Neural cell (in vitro differentiated cells): ENCODE data around the gene AFF3.

Experiments
- EP300 ChIP-seq: fragments of 450-650 bp; conservative IDR thresholded peaks from 2 replicates; pipeline ENCODE4 v1.6.1; 2014; ENCODE audit warnings: antibody characterized with exemption, mild to moderate bottlenecking, moderate library complexity; ENCODE audit not compliant: poor library complexity, severe bottlenecking
- EZH2 ChIP-seq: fragments of 200-600, 300-800 bp; shearing (Covaris generic), sonication (generic); IDR thresholded peaks from 2 replicates; pipeline ENCODE4 v1.6.1; 2014; ENCODE audit warnings: antibody characterized with exemption, low read length, borderline replicate concordance, mild to moderate bottlenecking; ENCODE audit not compliant: insufficient read depth, poor library complexity, severe bottlenecking
- MXI1 ChIP-seq: fragments of 450-650 bp; conservative IDR thresholded peaks from 2 replicates; pipeline ENCODE4 v1.6.1; 2014; ENCODE audit warnings: antibody characterized with exemption, mild to moderate bottlenecking; ENCODE audit not compliant: poor library complexity, severe bottlenecking
- RAD21 ChIP-seq: fragments of 450-650 bp; conservative IDR thresholded peaks from 2 replicates; pipeline ENCODE4 v1.6.1; 2014; ENCODE audit warnings: antibody characterized with exemption, mild to moderate bottlenecking, moderate library complexity
- REST ChIP-seq: IDR thresholded peaks from 2 replicates; pipeline ENCODE4 v1.6.1; 2012; ENCODE audit warnings: borderline replicate concordance
- SMC3 ChIP-seq: fragments of 450-650 bp; conservative IDR thresholded peaks from 2 replicates; pipeline ENCODE4 v1.6.1; 2014; ENCODE audit warnings: antibody characterized with exemption, mild to moderate bottlenecking, moderate library complexity; ENCODE audit not compliant: poor library complexity
- TF ChIP-seq, protein P1 (sequence below): fragments of 450-650 bp; IDR thresholded peaks from 2 replicates; pipeline ENCODE4 v1.5.1; 2014; ENCODE audit warnings: antibody characterized with exemption, mild to moderate bottlenecking, moderate library complexity; ENCODE audit not compliant: poor library complexity, severe bottlenecking

DNA sequence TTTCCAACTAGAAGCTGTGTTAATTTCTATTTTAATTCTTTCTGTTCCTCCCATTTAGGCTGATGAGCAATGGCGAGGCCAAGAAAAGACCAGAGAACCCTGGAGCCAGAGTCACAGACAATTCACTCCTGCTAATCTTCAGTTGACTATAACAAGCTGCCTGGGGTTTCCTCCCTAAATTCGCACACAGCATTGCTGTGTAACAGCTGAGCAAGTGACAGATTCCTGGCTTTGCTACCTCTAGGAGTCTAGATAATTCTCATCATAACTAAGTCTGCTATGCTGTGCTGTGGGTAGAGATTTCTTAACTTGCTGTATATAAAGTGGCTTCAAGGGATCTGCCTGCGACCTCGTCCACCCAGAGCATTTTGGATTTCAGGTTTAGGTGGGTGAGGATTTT, 521.3 kb downstream of the AFF3 start:
- TF ChIP-seq REST (no peak), EZH2 (no peak), RAD21 (no peak), EP300 (no peak), MXI1 (no peak), SMC3 (no peak)
- TF ChIP-seq, protein P1, sequence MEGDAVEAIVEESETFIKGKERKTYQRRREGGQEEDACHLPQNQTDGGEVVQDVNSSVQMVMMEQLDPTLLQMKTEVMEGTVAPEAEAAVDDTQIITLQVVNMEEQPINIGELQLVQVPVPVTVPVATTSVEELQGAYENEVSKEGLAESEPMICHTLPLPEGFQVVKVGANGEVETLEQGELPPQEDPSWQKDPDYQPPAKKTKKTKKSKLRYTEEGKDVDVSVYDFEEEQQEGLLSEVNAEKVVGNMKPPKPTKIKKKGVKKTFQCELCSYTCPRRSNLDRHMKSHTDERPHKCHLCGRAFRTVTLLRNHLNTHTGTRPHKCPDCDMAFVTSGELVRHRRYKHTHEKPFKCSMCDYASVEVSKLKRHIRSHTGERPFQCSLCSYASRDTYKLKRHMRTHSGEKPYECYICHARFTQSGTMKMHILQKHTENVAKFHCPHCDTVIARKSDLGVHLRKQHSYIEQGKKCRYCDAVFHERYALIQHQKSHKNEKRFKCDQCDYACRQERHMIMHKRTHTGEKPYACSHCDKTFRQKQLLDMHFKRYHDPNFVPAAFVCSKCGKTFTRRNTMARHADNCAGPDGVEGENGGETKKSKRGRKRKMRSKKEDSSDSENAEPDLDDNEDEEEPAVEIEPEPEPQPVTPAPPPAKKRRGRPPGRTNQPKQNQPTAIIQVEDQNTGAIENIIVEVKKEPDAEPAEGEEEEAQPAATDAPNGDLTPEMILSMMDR = no peak
